ENCODE data around the gene DFFB. TPM values are rescaled to one million over a fixed set of nuclear protein-coding genes. Genes with fewer than 3 reads are reported as not detected.

DFFB gene
- total and polyA plus RNA-seq, 4 donors: 5.1 to 12.1 (median 5.8) TPM

GRCh38 chr1:3890389-3891328, 33.4 kb downstream of the DFFB start:
- Histone ChIP-seq H3K4me3 (no peak overlapping the region), H3K36me3 (ENCODE audit: control insufficient read depth in 4 of 4, insufficient read depth in 4 of 4, low read length in 4 of 4) (peaks cover 10 to 40% (median 30%) of the 10 kb centered on the region in 4 donors), H3K9ac (ENCODE audit: insufficient read depth in 1 of 2, low read length in 2 of 2) (no peak overlapping the region), H3K4me1 (ENCODE audit: control insufficient read depth in 5 of 5, insufficient read depth in 5 of 5, low read length in 5 of 5) (peaks cover 0 to 7% (median 0%) of the 10 kb centered on the region in 5 donors), H3K27me3 (ENCODE audit: control insufficient read depth in 3 of 3, insufficient read depth in 3 of 3, low read length in 2 of 3) (no peaks in the 10 kb centered on the region), H3K9me3 (ENCODE audit: control insufficient read depth in 4 of 4, insufficient read depth in 3 of 4, low read length in 3 of 4) (no peaks in the 10 kb centered on the region), H3K27ac (ENCODE audit: low read depth in 1 of 2, low read length in 1 of 2) (peak overlapping the region in 1 of 2 donors; percentile 72)
- DNase-seq (no peak), ATAC-seq (ENCODE audit: insufficient read depth, low FRiP score) (no peak)
- WGBS, 2 donors: 60 to 74% methylated on average over 26 of the region's 26 CpGs
- TF ChIP-seq CTCF (IDR thresholded peaks at IDR 0.05; ENCODE audit: control extremely low read depth, extremely low read depth): no peak

- 74 to 85% methylated on average over 17 of the region's 17 CpGs for WGBS, 2 donors
- peaks cover 9 to 35% (median 32%) of the 10 kb centered on the region in 4 donors for H3K36me3 ChIP-seq (ENCODE audit: control insufficient read depth in 4 of 4, insufficient read depth in 4 of 4, low read length in 4 of 4)
- TF ChIP-seq CTCF (IDR thresholded peaks at IDR 0.05; ENCODE audit: control extremely low read depth, extremely low read depth): no peak
Observed at GRCh38 chr1:3891329-3891865, 34.1 kb downstream of the DFFB start.

GRCh38 chr1:3892748-3893147, 35.5 kb downstream of the DFFB start:
- TF ChIP-seq CTCF (IDR thresholded peaks at IDR 0.05; ENCODE audit: control extremely low read depth, extremely low read depth): no peak
- Histone ChIP-seq H3K9me3 (ENCODE audit: control insufficient read depth in 4 of 4, insufficient read depth in 3 of 4, low read length in 3 of 4) (no peaks in the 10 kb centered on the region), H3K9ac (ENCODE audit: insufficient read depth in 1 of 2, low read length in 2 of 2) (no peak overlapping the region), H3K4me1 (ENCODE audit: control insufficient read depth in 5 of 5, insufficient read depth in 5 of 5, low read length in 5 of 5) (peaks cover 0 to 10% (median 0%) of the 10 kb centered on the region in 5 donors), H3K4me3 (no peak overlapping the region), H3K36me3 (ENCODE audit: control insufficient read depth in 4 of 4, insufficient read depth in 4 of 4, low read length in 4 of 4) (peaks cover 6 to 29% (median 27%) of the 10 kb centered on the region in 4 donors), H3K27ac (ENCODE audit: low read depth in 1 of 2, low read length in 1 of 2) (no peak overlapping the region), H3K27me3 (ENCODE audit: control insufficient read depth in 3 of 3, insufficient read depth in 3 of 3, low read length in 2 of 3) (no peaks in the 10 kb centered on the region)
- no peak for ATAC-seq (ENCODE audit: insufficient read depth, low FRiP score)
- DNase-seq: no peak
- WGBS, 2 donors: 63 to 80% methylated on average over 14 of the region's 14 CpGs

More at GRCh38 chr1:3891329-3891865, 34.1 kb downstream of the DFFB start:
- DNase-seq: no peak
- H3K4me3 ChIP-seq: no peak overlapping the region
- no peak overlapping the region for H3K9ac ChIP-seq (ENCODE audit: insufficient read depth in 1 of 2, low read length in 2 of 2)
- no peak for ATAC-seq (ENCODE audit: insufficient read depth, low FRiP score)
- no peaks in the 10 kb centered on the region for H3K9me3 ChIP-seq (ENCODE audit: control insufficient read depth in 4 of 4, insufficient read depth in 3 of 4, low read length in 3 of 4)
- H3K27me3 ChIP-seq (ENCODE audit: control insufficient read depth in 3 of 3, insufficient read depth in 3 of 3, low read length in 2 of 3): no peaks in the 10 kb centered on the region
- H3K4me1 ChIP-seq (ENCODE audit: control insufficient read depth in 5 of 5, insufficient read depth in 5 of 5, low read length in 5 of 5): peaks cover 0 to 9% (median 0%) of the 10 kb centered on the region in 5 donors
- H3K27ac ChIP-seq (ENCODE audit: low read depth in 1 of 2, low read length in 1 of 2): peak overlapping the region in 1 of 2 donors; percentile 67

Measured in lung (tissue), 12 donors.